GM19035 (cell line): ENCODE measurements around the gene UBE2C.
A peak's percentile ranks its signal among the peaks of the same experiment; 100 is the strongest.

ENCODE experiments used
- ATAC-seq: cut with Tn5 transposase; IDR thresholded peaks from one replicate; pipeline ENCODE4 v1.9.1; 2021; ENCODE audit not compliant: unreplicated experiment

UBE2C gene

GRCh38 chr20:45857882-45858216 is 45.4 kb downstream of the UBE2C start:
- peak; percentile 25 for ATAC-seq

DNA sequence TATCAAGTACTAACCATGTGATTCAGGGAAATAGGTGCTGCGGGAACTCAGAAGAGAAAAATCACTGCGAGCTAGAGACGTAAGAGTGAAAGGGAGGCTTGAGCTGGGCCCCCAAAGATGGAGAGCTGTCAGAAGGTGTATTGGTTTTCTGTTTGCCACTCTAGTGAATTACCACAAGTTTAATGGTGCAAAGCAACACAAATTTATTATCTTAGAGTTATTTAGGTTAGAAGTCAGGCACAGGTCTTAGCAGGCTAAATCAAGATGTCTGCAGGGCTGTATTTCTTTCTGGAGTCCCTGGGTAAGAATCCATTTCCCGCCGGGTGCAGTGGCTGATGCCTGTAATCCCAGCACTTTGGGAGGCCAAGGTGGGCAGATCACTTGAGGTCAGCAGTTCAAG is 47.5 kb downstream of the UBE2C start:
- ATAC-seq, result no peak

DNA sequence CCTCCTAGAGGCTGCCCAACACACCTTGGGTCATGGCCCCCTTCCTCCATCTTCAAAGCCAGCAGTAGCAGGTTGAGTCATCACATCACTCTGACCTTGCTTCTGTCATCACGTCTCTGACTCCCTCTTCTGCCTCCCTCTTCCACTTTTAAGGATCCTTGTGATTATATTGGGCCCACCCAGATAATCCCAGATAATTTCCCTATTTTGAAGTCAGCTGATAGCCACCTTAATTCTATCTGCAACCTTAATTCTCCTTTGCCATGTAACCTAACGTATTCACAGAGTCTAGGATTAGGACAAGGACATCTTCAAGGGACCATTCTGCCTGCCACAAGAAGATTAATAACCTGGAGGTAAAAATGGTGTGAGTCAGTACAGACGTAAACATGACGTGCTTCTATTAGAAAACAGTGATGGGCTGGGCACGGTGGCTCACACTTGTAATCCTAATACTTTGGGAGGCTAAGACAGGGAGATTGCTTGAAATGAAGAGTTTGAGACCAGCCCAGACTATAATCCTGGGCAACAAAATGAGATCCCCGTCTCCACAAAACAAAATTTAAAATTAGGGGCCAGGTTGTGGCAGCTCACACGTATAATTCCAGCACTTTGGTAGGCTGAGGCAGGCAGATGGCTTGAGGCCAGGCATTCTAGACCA is 48.2 kb downstream of the UBE2C start:
- ATAC-seq, result no peak

- ATAC-seq, result no peak
Observed at GRCh38 chr20:45861221-45862075, 49.0 kb downstream of the UBE2C start.

- ATAC-seq, result no peak
Observed at GRCh38 chr20:45863543-45864470, 51.4 kb downstream of the UBE2C start.

- no peak for ATAC-seq
Observed at GRCh38 chr20:45866454-45866853, 54.0 kb downstream of the UBE2C start.
